ENCODE data around the gene IRF2BP2.

GRCh38 chr1:234579967-234580366, 30.0 kb downstream of the IRF2BP2 start:
- TF ChIP-seq CTCF (tag by site-specific recombination; IDR thresholded peaks at IDR 0.05) (no peak), PBX3 (CRISPR knock-in tag; IDR thresholded peaks at IDR 0.05) (no peak), ZNF121 (tag by site-specific recombination; IDR thresholded peaks at IDR 0.05) (no peak), HOXD13 (CRISPR knock-in tag; IDR thresholded peaks at IDR 0.05; ENCODE audit: borderline replicate concordance) (no peak), ZNF398 (tag by site-specific recombination; IDR thresholded peaks at IDR 0.05) (no peak), ZNF416 (tag by site-specific recombination; IDR thresholded peaks at IDR 0.05) (no peak), PATZ1 (tag by site-specific recombination; IDR thresholded peaks at IDR 0.05) (no peak), YY1 (tag by site-specific recombination; IDR thresholded peaks at IDR 0.05) (no peak), ZNF10 (tag by site-specific recombination; IDR thresholded peaks at IDR 0.05) (no peak), ZNF302 (tag by site-specific recombination; IDR thresholded peaks at IDR 0.05; ENCODE audit: low read depth) (no peak), ZNF433 (tag by site-specific recombination; IDR thresholded peaks at IDR 0.05; ENCODE audit: low read depth) (no peak), ZBTB1 (tag by site-specific recombination; IDR thresholded peaks at IDR 0.05) (no peak), ZNF211 (tag by site-specific recombination; IDR thresholded peaks at IDR 0.05; ENCODE audit: low read depth) (no peak)

Data from HEK293 (cell line).